Tibial nerve (tissue), 3 donors: ENCODE results near the gene TBX5.

Experiments used
- POLR2A ChIP-seq, 2 donors: fragments of 450-650 bp; IDR thresholded peaks; one replicate each; pipeline ENCODE4 v1.6.1; 2017; ENCODE audit warnings: antibody characterized with exemption in 2 of 2, mild to moderate bottlenecking in 2 of 2, moderate library complexity in 2 of 2
- TF ChIP-seq, protein P1 (sequence below), 5 experiments: fragments of 200-600 bp in 3 of 5; fragments of 450-650 bp in 2 of 5; sonication (generic) in 3 of 5; IDR thresholded peaks; one replicate each; pipeline ENCODE4 v1.5.1; 2016 to 2019; ENCODE audit warnings: antibody characterized with exemption in 5 of 5, mild to moderate bottlenecking in 3 of 5, moderate library complexity in 2 of 5

DNA sequence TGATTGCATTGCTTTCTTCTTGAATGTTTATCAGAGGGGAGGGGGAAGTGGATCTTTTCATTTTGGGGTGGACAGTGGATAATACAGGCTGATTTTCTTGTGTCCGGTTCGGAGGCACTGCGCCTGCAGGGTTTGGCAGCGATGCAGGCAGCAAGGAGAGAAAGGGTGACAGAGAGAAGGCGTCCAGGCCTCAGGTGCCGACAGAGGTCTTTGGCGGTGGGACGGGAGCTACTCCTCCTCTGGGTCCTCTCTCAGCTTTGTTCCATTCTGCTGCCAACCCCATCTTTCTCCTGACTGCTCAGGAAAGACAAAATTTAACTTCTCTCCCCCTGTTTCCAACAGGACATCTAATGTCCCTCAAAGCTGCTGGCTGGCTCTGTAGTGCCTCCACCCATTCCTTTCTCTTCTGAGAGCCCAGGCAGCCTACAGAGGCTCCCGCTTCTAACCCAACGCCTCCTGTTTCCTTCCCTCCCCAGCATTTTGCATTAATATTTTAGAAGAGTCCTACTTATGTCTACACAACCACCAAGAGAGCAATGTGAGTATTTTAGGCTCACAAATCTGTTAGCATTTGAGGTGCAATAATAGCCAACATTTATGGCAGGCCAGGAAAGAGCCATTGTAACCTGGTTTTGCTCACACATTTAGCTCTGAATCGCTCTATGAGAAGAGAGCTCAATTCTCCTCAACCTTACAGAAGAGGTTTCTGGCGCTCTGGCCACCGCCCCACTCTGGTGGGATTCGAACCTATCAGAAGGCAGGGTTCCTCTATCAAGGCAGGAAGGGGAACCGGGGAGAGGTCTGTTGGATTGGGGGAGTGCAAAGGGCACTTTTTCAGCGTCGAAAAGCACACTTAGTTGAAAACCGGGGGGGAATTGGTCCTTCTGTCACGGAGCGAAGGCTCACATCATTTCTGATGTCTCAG lies 7.1 kb upstream of the TBX5 start:
- TF ChIP-seq, protein P1, sequence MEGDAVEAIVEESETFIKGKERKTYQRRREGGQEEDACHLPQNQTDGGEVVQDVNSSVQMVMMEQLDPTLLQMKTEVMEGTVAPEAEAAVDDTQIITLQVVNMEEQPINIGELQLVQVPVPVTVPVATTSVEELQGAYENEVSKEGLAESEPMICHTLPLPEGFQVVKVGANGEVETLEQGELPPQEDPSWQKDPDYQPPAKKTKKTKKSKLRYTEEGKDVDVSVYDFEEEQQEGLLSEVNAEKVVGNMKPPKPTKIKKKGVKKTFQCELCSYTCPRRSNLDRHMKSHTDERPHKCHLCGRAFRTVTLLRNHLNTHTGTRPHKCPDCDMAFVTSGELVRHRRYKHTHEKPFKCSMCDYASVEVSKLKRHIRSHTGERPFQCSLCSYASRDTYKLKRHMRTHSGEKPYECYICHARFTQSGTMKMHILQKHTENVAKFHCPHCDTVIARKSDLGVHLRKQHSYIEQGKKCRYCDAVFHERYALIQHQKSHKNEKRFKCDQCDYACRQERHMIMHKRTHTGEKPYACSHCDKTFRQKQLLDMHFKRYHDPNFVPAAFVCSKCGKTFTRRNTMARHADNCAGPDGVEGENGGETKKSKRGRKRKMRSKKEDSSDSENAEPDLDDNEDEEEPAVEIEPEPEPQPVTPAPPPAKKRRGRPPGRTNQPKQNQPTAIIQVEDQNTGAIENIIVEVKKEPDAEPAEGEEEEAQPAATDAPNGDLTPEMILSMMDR (IDR thresholded peaks at IDR 0.05) = no peak
- no peak for TF ChIP-seq POLR2A (IDR thresholded peaks at IDR 0.05)
